ENCODE measurements around the gene OR7C2.
"Not testable (repeated sequence)": the region's sequence is repeated elsewhere in the genome, so short reads cannot be mapped to it uniquely, and the experiment has no call there.

The OR7C2 gene

GRCh38 chr19:14941189-14941588 is at the start of gene OR7C2:
TSS of gene OR7C2 (plus strand) at chr19:14941489. CDS start at chr19:14941489, 0 bp downstream.
- no peak for DNase-seq

GRCh38 chr19:14901675-14902260 is 39.5 kb upstream of the OR7C2 start:
- no peak for DNase-seq

GRCh38 chr19:14906711-14907110 is 34.6 kb upstream of the OR7C2 start:
- no peak for DNase-seq

GRCh38 chr19:14915116-14915515 is 26.2 kb upstream of the OR7C2 start:
- DNase-seq: no peak

- DNase-seq: no peak
Observed at GRCh38 chr19:14916848-14917247, 24.4 kb upstream of the OR7C2 start.

GRCh38 chr19:14933506-14933905 is 7.8 kb upstream of the OR7C2 start:
- DNase-seq: no peak

GRCh38 chr19:14940266-14940665 is 1.0 kb upstream of the OR7C2 start:
- DNase-seq: no peak

- DNase-seq: no peak
Observed at GRCh38 chr19:14943601-14944000, 2.3 kb downstream of the OR7C2 start.

GRCh38 chr19:14944456-14944855 is 3.2 kb downstream of the OR7C2 start:
- DNase-seq: no peak

GRCh38 chr19:14949413-14949812 is 8.1 kb downstream of the OR7C2 start:
- not testable (repeated sequence) for DNase-seq

- no peak for DNase-seq
Observed at GRCh38 chr19:14949876-14950275, 8.6 kb downstream of the OR7C2 start.

- no peak for DNase-seq
Observed at GRCh38 chr19:14950421-14950820, 9.1 kb downstream of the OR7C2 start.

- DNase-seq: no peak
Observed at GRCh38 chr19:14952767-14953166, 11.5 kb downstream of the OR7C2 start.

GRCh38 chr19:14954071-14954655 is 12.9 kb downstream of the OR7C2 start:
- no peak for DNase-seq

- DNase-seq: no peak
Observed at GRCh38 chr19:14957464-14957863, 16.2 kb downstream of the OR7C2 start.

GRCh38 chr19:14959263-14959662 is 18.0 kb downstream of the OR7C2 start:
- DNase-seq: no peak

- DNase-seq: no peak
Observed at GRCh38 chr19:14961956-14962685, 20.8 kb downstream of the OR7C2 start.

- DNase-seq: no peak
Observed at GRCh38 chr19:14968247-14968646, 27.0 kb downstream of the OR7C2 start.

GRCh38 chr19:14971474-14971873 is 30.2 kb downstream of the OR7C2 start:
- DNase-seq: no peak

GRCh38 chr19:14972676-14973075 is 31.4 kb downstream of the OR7C2 start:
- no peak for DNase-seq

GRCh38 chr19:14974488-14974887 is 33.2 kb downstream of the OR7C2 start:
- no peak for DNase-seq

GRCh38 chr19:14977128-14977527 is 35.8 kb downstream of the OR7C2 start:
- no peak for DNase-seq

- DNase-seq: no peak
Observed at GRCh38 chr19:14978161-14978776, 37.0 kb downstream of the OR7C2 start.

Data from CD4-positive, alpha-beta T cell treated with Interleukin-15 for 1 hour (primary cell).